Epithelial cell of proximal tubule (primary cell): ENCODE data around the gene FAM53A. TPM values are rescaled to one million over a fixed set of nuclear protein-coding genes. Genes with fewer than 3 reads are reported as not detected.

Experiments used
- DNase-seq: peaks from one replicate; pipeline ENCODE4 v3.0.0-alpha.2; 2011; ENCODE audit warnings: low read depth
- H3K4me3 ChIP-seq: 2 replicates; pipeline ENCODE4 v1.5.1; 2011; ENCODE audit warnings: low read depth, mild to moderate bottlenecking, low read length
- CTCF ChIP-seq: conservative IDR thresholded peaks from 2 replicates; pipeline ENCODE4 v1.5.1; 2012; ENCODE audit warnings: low read depth, mild to moderate bottlenecking, low read length
- total RNA-seq: library from RNA; depleted of rRNA; stranded (reverse); fragments of >200 nt; gene quantifications from 2 replicates; pipeline ENCODE4 v1.2.3, GENCODE V29; 2015

Gene FAM53A
- total RNA-seq, 1 donor from 2014 or later, result 2.5 TPM

DNA sequence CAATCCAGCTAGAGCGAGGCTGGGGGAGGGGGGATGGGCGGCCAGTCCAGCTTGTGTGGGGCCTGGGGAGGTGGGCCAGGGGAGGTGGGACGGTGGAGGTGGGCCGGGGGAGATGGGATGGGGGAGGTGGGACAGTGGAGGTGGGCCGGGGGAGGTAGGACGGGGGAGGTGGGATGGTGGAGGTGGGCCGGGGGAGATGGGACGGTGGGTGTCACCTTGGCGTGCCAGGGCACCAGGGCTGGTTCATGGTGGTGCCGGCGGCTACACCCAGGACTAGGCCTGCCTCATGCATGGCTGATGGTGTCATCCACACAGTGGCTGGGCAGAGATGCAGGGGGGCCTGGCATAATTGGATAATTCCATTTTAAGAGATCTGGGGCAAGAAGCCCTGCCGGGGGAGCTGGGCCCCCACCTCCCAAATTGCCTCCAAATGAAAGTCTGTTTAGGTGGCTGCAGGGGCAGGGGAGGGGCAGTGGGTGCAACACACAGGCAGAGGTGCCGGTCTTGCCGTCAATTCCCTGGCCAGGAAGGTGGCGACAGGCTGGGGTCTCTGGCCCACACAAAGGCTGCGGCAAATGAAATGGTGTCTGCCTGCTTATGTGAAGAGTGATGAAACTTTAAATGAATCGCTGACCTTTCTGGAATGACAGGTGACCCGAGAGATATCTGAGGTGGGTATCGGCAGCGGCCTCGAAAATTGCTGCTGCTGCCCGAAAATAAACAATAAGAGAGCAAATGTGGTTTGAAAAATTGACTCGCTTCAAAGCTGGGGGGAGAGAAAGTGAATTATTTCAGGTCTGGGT lies 82.1 kb downstream of the FAM53A start:
- TF ChIP-seq CTCF, result no peak
- no peak overlapping the region for H3K4me3 ChIP-seq
- DNase-seq, result no peak

DNA sequence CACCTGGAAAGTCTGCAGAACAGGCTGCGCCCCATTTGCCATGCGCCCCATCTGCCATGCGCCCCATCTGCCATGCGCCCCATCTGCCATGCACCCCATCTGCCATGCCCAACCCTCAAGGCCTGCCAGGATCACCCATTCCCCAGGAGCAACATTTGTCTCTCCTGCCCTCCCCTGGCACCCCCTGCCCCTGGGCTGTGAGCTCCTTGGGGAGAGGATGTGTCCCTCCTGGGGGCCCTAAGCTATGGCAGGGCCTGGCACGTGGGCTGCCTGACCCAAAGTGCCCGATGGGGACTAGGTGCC lies 82.6 kb downstream of the FAM53A start:
- TF ChIP-seq CTCF, result no peak
- no peak overlapping the region for H3K4me3 ChIP-seq
- DNase-seq, result no peak

DNA sequence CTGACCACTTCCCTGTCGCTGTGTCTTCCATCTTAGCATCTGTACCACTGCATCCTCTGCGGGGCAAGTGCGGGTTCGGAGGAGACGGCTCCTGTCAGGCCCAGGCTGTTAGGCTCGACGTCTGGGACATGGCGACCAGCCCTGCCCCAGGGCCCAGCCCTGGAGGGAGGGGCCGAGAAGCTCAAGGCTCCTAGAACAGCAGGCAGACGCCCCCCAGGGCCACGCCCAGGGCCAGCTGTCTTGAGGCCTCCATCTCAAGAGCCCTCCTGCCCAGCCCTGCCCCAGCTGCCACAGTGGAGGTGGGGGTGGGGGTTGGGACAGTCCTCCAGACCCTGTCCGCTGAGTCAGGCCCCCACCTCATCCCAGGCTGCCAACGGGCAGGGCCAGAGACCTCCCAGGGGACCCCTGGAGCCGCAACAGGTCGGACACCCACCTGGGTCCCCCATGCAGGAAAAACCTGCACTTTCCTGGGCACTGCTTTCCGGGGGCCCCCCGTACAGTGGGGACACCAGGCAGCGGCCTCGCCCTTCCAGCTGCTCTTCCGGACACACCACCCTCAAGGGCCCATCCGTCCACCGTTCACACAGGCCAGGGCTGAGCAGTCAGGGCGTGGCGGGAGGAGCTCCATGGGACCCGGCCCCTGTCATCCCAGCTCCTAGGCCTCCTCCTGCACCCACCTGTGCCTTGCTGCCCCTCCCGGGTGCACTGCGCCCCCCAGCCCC lies 83.1 kb downstream of the FAM53A start:
- no peak for TF ChIP-seq CTCF
- no peak for DNase-seq
- no peak overlapping the region for H3K4me3 ChIP-seq

DNA sequence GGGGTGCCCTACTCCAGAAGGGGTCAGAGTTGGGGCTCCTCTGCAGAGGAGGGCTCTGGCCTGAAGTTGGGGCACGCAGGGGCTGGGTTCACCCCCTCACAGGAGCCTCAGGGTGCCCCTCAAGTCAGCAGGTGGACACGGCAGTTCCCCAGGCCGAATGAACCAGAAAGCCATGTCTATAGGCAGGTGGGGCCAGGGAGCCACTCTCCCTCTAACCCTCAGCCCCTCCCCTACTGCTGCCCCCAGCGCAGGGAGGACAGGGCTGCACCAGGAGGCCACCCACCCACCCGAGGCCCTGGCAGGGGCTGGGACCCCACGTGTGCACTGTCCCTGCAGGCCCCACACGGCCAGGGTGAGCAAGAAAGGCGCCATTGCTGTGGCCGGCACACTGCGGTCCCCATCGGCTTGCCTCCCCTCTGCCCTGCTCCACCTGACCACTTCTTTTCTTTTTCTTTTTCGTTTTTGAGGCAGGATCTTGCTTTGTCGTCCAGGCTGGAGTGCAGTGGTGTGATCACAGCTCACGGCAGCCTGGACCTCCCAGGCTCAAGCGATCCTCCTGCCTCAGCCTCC lies 83.8 kb downstream of the FAM53A start:
- no peak overlapping the region for H3K4me3 ChIP-seq
- no peak for DNase-seq
- TF ChIP-seq CTCF, result no peak

DNA sequence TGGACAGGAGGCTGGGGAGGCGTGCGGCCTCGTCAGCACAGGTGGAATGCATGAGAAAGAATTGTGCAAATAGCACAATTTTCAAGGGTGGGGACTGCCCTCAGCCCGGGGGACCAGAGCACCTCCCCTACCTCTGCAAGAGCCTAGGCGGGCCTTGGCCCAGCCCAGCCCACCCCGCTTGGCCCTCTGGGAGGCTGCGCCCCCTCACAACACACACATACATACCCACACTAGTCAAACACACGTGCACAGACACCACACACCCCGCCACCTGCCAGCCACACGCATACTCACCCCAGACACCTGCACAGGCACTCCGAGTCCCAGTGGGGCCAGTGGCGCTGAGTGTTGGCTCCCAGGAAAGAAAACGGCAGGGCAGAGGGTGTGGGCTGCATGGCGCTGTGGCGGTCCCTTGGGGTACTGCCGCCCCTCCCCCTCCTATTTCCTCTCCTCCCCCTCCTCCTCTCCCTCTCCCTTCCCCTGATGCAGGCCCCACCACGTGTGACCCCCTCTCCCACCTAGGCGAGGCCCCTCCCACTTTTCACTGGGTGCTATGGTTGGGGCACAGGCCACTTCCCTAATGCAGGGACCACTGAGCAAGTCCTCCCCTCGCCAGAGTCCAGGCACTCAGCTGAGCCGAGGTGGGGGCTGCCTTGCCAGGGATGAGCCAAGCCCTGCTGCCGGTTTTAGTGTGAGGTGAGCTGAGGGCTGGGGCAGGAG lies 84.5 kb downstream of the FAM53A start:
- TF ChIP-seq CTCF, result no peak
- no peak for DNase-seq
- H3K4me3 ChIP-seq, result no peak overlapping the region

GRCh38 chr4:1599026-1599481 lies 85.1 kb downstream of the FAM53A start:
- H3K4me3 ChIP-seq, result no peak overlapping the region
- TF ChIP-seq CTCF, result no peak
- DNase-seq, result no peak
